ENCODE measurements around the gene HCAR2. TPM values are rescaled to one million over a fixed set of nuclear protein-coding genes. Genes with fewer than 3 reads are reported as not detected.

HCAR2 gene
- total RNA-seq, 1 donor from 2014 or later: 7.9 TPM

DNA sequence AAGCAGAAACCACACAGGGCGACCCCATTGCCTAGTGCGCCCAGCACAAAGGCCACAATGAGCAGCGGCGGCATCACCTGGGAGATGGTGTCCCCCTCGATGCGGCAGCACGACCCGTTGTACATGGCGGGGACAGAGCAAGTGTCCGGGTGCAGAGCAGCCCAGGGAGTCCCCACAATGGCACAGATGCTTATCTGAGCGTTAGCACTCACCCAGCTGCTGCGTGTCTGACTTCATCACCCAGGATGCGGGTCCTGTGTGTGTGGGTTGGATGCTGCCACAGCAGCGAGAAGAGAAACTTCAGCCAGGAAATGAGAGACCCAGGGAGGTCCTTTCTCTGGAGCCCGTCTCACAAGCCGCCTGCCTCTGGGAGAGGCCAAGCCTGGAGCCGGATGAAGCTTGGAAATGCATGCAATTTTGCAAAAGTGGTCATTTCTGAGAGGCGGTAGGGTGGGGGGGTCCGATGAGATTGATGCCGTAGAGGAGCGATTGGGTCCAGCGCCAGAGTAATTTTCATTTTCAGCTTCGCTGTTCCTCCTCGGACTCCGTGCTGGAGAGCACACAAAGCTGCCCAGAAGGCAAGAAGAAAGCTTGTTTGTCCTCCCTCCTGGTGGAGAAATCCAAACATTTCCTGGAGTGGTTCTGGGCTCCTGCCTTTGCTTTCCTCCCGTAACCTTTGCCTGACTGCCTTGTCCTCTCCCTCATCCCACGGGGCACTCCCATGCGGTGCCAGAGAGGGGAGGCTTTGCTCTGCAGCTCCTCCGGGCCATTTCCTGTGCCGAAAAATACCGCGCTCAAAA, 27.3 kb upstream of the HCAR2 start, which contains the start of gene HCAR1:
Gene HCAR1, minus strand, starts transcription at position 630 of the 800 bp plus-strand sequence. Its CDS starts 505 bp downstream, at position 125.
- H3K9me3 ChIP-seq: no peaks in the 10 kb centered on the region
- peaks cover 9% of the 10 kb centered on the region for H3K4me1 ChIP-seq
- TF ChIP-seq POLR2A (IDR thresholded peaks at IDR 0.05): no peak
- TF ChIP-seq, protein P1, sequence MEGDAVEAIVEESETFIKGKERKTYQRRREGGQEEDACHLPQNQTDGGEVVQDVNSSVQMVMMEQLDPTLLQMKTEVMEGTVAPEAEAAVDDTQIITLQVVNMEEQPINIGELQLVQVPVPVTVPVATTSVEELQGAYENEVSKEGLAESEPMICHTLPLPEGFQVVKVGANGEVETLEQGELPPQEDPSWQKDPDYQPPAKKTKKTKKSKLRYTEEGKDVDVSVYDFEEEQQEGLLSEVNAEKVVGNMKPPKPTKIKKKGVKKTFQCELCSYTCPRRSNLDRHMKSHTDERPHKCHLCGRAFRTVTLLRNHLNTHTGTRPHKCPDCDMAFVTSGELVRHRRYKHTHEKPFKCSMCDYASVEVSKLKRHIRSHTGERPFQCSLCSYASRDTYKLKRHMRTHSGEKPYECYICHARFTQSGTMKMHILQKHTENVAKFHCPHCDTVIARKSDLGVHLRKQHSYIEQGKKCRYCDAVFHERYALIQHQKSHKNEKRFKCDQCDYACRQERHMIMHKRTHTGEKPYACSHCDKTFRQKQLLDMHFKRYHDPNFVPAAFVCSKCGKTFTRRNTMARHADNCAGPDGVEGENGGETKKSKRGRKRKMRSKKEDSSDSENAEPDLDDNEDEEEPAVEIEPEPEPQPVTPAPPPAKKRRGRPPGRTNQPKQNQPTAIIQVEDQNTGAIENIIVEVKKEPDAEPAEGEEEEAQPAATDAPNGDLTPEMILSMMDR (IDR thresholded peaks at IDR 0.05): no peak
- no peak for TF ChIP-seq POLR2AphosphoS5 (IDR thresholded peaks at IDR 0.05; ENCODE audit: insufficient read depth in 1 of 2, low read depth in 1 of 2)
- H3K27ac ChIP-seq: no peak within 1 kb of the TSS
- no peaks in the 10 kb centered on the region for H3K27me3 ChIP-seq
- peak within 1 kb of the TSS; percentile 29 to 34 for H3K4me3 ChIP-seq
- no peak for DNase-seq (ENCODE audit: extremely low spot score in 2 of 2)
- H3K36me3 ChIP-seq: no peaks in the 10 kb centered on the region
- intact Hi-C loops (cut with DNase I): no loop called here

DNA sequence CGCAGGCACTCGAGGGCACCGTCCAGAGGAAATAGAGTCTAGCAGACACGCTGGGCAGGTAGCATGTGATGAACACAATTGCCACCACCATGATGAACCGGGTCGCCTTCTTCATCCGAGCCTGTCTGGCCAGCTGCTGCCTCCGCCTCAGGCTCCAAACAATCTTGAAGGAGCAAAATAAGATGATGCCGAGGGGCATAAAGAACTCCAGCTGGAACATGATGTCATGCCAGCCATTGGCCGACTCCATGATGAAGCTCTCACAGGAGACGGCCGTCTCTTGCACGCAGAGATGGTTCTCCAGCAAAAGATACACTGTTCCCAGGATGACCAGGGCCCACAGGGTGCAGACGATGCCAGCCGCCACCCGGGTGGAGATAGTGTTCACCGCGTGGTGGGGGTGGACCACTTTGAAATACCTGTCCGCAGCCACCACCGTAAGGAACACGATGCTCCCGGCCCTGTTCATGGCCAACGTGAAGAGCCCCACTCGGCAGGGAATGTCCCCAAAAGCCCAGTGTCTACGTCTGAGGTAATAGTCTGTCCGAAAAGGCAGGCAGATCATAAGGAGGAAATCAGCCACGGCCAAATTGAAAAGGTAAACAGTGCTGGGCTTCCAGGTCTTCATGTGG, 26.5 kb upstream of the HCAR2 start:
- Histone ChIP-seq H3K36me3 (no peaks in the 10 kb centered on the region), H3K27me3 (no peaks in the 10 kb centered on the region), H3K4me1 (peaks cover 9% of the 10 kb centered on the region), H3K4me3 (peak overlapping the region; percentile 29 to 34), H3K9me3 (no peaks in the 10 kb centered on the region), H3K27ac (no peak overlapping the region)
- intact Hi-C loops (cut with DNase I): no loop called here
- TF ChIP-seq, protein P1 (IDR thresholded peaks at IDR 0.05): no peak
- TF ChIP-seq POLR2A (IDR thresholded peaks at IDR 0.05) (no peak), POLR2AphosphoS5 (IDR thresholded peaks at IDR 0.05; ENCODE audit: insufficient read depth in 1 of 2, low read depth in 1 of 2) (no peak)
- no peak for DNase-seq (ENCODE audit: extremely low spot score in 2 of 2)

DNA sequence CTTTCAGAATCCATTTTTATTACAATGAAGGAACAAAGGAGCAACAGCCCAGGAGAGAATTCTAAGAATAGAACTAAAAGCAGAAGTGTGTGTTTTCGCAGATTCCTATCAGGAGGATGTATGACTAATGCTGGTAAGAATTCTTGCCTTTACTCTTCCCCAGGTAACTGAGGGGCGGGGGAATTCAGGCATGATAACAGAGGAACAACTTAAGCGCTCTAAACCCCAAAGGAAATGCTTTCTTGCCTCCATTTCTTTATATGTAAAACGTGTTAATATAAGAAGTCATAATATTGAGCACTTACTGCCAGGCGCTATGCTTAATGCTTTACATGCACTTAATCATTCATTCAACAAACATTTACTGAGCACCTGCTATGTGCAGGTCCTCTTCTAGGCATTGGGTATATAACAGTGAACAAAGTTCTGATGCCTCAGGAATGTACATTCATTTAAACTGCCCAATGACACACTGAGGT, 23.0 kb upstream of the HCAR2 start:
- TF ChIP-seq, protein P1 (IDR thresholded peaks at IDR 0.05): no peak
- TF ChIP-seq POLR2A (IDR thresholded peaks at IDR 0.05) (no peak), POLR2AphosphoS5 (IDR thresholded peaks at IDR 0.05; ENCODE audit: insufficient read depth in 1 of 2, low read depth in 1 of 2) (no peak)
- Histone ChIP-seq H3K9me3 (no peaks in the 10 kb centered on the region), H3K4me1 (peaks cover 9% of the 10 kb centered on the region), H3K4me3 (no peak overlapping the region), H3K27ac (no peak overlapping the region), H3K27me3 (no peaks in the 10 kb centered on the region), H3K36me3 (no peaks in the 10 kb centered on the region)
- no peak for DNase-seq (ENCODE audit: extremely low spot score in 2 of 2)
- intact Hi-C loops (cut with DNase I): no loop called here

DNA sequence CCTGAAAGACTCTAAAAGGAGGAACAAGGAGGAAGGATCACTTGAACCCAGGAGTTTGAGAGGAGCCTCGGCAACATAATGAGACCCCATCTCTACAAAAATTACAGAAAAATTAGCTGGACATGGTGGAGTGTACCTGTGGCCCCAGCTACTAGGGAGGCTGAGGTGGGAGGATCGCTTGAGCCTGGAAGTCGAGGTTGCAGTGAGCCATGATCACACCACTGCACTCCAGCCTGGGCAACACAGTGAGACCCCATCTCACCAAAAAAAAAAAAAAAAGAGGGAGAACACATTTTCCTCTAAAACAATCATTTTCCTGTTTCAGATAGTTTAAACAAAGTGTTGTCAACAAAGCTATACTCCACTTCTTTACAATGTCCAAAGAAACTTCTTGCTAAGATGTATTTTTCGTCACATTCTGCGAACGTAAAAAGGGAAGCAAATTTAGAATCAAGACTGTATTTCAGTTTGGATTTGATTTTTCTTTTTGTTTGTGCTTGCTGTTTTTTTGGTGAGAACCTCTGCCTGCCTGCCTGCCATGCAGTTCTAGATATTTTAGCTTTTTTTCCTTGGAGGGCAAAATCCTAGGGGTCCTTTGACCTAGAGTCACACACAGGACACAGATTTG, 22.4 kb upstream of the HCAR2 start:
- DNase-seq (ENCODE audit: extremely low spot score in 2 of 2): no peak
- Histone ChIP-seq H3K9me3 (no peaks in the 10 kb centered on the region), H3K36me3 (no peaks in the 10 kb centered on the region), H3K27me3 (no peaks in the 10 kb centered on the region), H3K4me3 (no peak overlapping the region), H3K4me1 (peaks cover 13% of the 10 kb centered on the region), H3K27ac (no peak overlapping the region)
- intact Hi-C loops (cut with DNase I): no loop called here
- TF ChIP-seq POLR2A (IDR thresholded peaks at IDR 0.05) (no peak), POLR2AphosphoS5 (IDR thresholded peaks at IDR 0.05; ENCODE audit: insufficient read depth in 1 of 2, low read depth in 1 of 2) (no peak)
- TF ChIP-seq, protein P1 (IDR thresholded peaks at IDR 0.05): no peak

Measured in vagina (tissue), 2 donors.